AG04450 (cell line): ENCODE data around the gene PPP1R13L. TPM values are rescaled to one million over a fixed set of nuclear protein-coding genes. Genes with fewer than 3 reads are reported as not detected.
A peak's percentile ranks its signal among the peaks of the same experiment; 100 is the strongest.

Source experiments
- CTCF ChIA-PET: fragments of 300-600, 350-600 bp; formaldehyde crosslinking; extraction: SDS; loops from one replicate; lab custom pipeline; 2022; ENCODE audit warnings: antibody characterized with exemption, inconsistent platforms; lab: Charles Lee
- POLR2A ChIA-PET: fragments of 350-600 bp; formaldehyde crosslinking; extraction: SDS; loops from one replicate; lab custom pipeline; 2021; ENCODE audit warnings: antibody characterized with exemption, inconsistent platforms; lab: Yijun Ruan, JAX
- DNase-seq: peaks from one replicate; pipeline ENCODE4 v3.0.0-alpha.2; 2011; ENCODE audit warnings: low read depth, low spot score
- H3K27ac ChIP-seq: one replicate; pipeline ENCODE4 v1.5.1; 2012; ENCODE audit warnings: low read depth, low read length, control low read depth
- H3K27me3 ChIP-seq: one replicate; pipeline ENCODE4 v1.6.0; 2012; ENCODE audit warnings: low read length; ENCODE audit not compliant: control insufficient read depth, insufficient read depth
- H3K4me3 ChIP-seq: 2 replicates; pipeline ENCODE4 v1.5.1; 2011; ENCODE audit warnings: mild to moderate bottlenecking, low read depth, low read length, control low read depth
- H3K9me3 ChIP-seq: 2 replicates; pipeline ENCODE4 v1.5.1; 2012; ENCODE audit warnings: low read length; ENCODE audit not compliant: control insufficient read depth, insufficient read depth
- CTCF ChIP-seq: IDR thresholded peaks from 2 replicates; pipeline ENCODE4 v1.5.1; 2011; ENCODE audit warnings: low read depth, low read length, control low read depth, inconsistent platforms
- polyA plus RNA-seq: library from polyadenylated mRNA; depleted of rRNA; stranded (reverse); fragments of >200 nt; gene quantifications from 2 replicates; pipeline ENCODE4 v1.2.3, GENCODE V29; 2011

PPP1R13L gene
- polyA plus RNA-seq, 1 experiment = 2.4 TPM

- no peak for DNase-seq
- no peak overlapping the region for H3K4me3 ChIP-seq
- TF ChIP-seq CTCF = no peak
- ChIA-PET POLR2A (no interaction called here), CTCF (no interaction called here)
- H3K9me3 ChIP-seq = no peaks in the 10 kb centered on the region; the same call in 1 of the 2 replicates
- H3K27me3 ChIP-seq = no peaks in the 10 kb centered on the region
- H3K27ac ChIP-seq = no peak overlapping the region
Observed at GRCh38 chr19:45419895-45420294, 15.0 kb upstream of the PPP1R13L start.

GRCh38 chr19:45419396-45419795 lies 14.5 kb upstream of the PPP1R13L start:
- no peaks in the 10 kb centered on the region for H3K27me3 ChIP-seq
- no peak for TF ChIP-seq CTCF
- no peak for DNase-seq
- POLR2A ChIA-PET = no interaction called here
- H3K27ac ChIP-seq = no peak overlapping the region
- H3K4me3 ChIP-seq = no peak overlapping the region
- CTCF ChIA-PET = no interaction called here
- no peaks in the 10 kb centered on the region; the same call in 1 of the 2 replicates for H3K9me3 ChIP-seq

- Histone ChIP-seq H3K27me3 (no peaks in the 10 kb centered on the region), H3K4me3 (no peak overlapping the region), H3K27ac (no peak overlapping the region), H3K9me3 (no peaks in the 10 kb centered on the region; the same call in 1 of the 2 replicates)
- ChIA-PET POLR2A (no interaction called here), CTCF (no interaction called here)
- no peak for DNase-seq
- TF ChIP-seq CTCF = no peak
Observed at GRCh38 chr19:45418802-45419201, 13.9 kb upstream of the PPP1R13L start.

- ChIA-PET CTCF (interaction anchor here (1.1 kb wide), 1 partner anchor 11 kb away, joined by 3 read pairs; no protein-coding TSS in a partner anchor), POLR2A (no interaction called here)
- Histone ChIP-seq H3K27ac (peak overlapping the region; percentile 31), H3K4me3 (no peak overlapping the region), H3K9me3 (no peaks in the 10 kb centered on the region), H3K27me3 (no peaks in the 10 kb centered on the region)
- DNase-seq = no peak
- no peak for TF ChIP-seq CTCF
Observed at GRCh38 chr19:45417151-45417550, 12.3 kb upstream of the PPP1R13L start.

GRCh38 chr19:45414468-45414867 lies 9.6 kb upstream of the PPP1R13L start:
- CTCF ChIA-PET = interaction anchor here (0.6 to 1.4 kb wide), 3 partner anchors 25 to 79 kb away, joined by 3 to 6 read pairs (median 4); no protein-coding TSS in a partner anchor

More at GRCh38 chr19:45414468-45414867, 9.6 kb upstream of the PPP1R13L start:
- no peaks in the 10 kb centered on the region for H3K9me3 ChIP-seq
- no peak for TF ChIP-seq CTCF
- no peak for DNase-seq
- H3K4me3 ChIP-seq = no peak overlapping the region
- no peaks in the 10 kb centered on the region for H3K27me3 ChIP-seq
- H3K27ac ChIP-seq = no peak overlapping the region
- POLR2A ChIA-PET = interaction anchor here (0.7 to 2.2 kb wide), 2 partner anchors 10 kb away, joined by 3 to 6 read pairs; no protein-coding TSS in a partner anchor
